ENCODE data around the gene ZNF532.
"Not testable (repeated sequence)": the region's sequence is repeated elsewhere in the genome, so short reads cannot be mapped to it uniquely, and the experiment has no call there.

ZNF532 gene

DNA sequence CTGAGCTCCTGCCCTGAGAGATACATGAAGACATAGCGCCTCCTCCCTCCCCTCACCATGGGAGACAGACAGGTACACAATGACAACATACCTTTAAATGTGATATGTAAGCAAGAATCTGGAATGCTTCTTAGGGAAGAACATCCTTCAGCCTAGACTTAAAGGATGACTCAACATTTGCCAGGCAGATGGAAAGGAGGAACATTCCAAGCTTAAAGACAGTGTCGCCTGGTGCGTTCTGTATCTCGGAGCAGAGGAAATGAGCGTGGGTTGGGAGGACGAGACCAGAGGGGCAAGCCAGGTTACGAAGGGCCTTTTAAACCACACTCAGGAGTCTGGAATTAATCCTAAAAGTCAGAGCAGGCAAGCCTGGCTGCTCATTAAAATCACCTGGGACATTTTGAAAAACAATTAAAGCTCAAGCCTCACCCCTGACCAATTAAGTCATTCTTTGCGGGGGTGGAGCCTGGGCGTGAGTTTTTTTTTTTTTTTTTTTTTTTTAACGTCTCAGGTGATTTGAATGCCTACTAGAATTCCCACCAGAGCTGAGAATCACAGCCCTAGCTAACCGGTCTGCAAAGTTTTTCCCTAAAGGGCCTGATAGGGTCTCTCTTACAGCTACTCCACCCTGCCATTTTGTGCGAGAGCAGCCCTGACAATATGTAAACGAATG, 143.8 kb downstream of the ZNF532 start:
- no peak for DNase-seq (ENCODE audit: low spot score)

- DNase-seq (ENCODE audit: low spot score), result no peak
Measured at GRCh38 chr18:59009846-59010245, 145.2 kb downstream of the ZNF532 start.

- no peak for DNase-seq (ENCODE audit: low spot score)
Measured at GRCh38 chr18:59011289-59011688, 146.6 kb downstream of the ZNF532 start.

DNA sequence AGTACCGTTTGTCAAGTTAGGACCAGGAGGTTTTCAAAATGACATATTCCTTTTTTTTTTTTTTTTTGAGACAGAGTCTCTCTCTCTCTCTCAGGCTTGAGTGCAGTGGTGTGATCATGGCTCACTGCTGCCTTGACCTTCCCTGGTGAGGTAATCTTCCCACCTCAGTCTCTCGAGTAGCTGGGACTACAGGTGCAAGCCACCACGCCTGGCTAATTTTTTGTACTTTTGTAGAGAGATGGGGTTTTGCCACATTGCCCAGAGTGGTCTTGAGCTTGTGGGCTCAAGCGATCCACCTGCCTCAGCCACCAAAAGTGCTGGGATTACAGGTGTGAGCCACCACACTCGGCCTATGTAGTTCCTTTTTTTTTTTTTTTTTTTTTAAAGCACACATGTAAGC, 147.1 kb downstream of the ZNF532 start:
- DNase-seq (ENCODE audit: low spot score), result no peak

GRCh38 chr18:59012815-59013705, 148.4 kb downstream of the ZNF532 start:
- DNase-seq (ENCODE audit: low spot score), result no peak

- no peak for DNase-seq (ENCODE audit: low spot score)
Measured at GRCh38 chr18:59013744-59014143, 149.1 kb downstream of the ZNF532 start.

DNA sequence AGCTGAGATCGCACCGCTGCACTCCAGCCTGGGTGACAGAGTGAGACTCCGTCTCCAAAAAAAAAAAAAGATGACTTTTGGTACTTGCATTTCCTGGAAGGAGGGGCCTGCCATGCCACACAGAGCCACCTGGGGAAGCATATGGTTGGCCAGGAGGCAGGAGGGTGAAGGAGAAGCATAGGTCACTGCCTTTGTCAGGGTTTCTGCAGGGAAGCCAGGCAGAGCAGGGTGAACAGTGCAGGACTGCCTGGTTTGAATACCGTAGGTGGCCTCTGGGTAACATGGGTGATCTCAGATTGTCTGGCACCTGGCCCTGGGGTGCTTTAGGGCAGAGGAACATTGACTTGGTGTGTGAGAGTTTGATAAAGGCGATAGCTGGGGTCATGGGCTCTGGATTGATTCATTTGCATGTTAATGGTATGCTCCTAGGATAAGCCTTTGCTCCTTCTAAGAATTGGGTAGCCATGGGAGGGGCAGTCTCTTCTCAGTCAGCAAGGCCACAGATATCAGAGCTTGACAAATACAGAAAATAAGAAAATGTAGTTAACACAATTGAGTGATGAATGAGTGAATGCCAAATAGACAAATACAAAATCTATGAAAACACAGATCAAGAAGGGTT, 151.0 kb downstream of the ZNF532 start:
- DNase-seq (ENCODE audit: low spot score), result no peak

DNA sequence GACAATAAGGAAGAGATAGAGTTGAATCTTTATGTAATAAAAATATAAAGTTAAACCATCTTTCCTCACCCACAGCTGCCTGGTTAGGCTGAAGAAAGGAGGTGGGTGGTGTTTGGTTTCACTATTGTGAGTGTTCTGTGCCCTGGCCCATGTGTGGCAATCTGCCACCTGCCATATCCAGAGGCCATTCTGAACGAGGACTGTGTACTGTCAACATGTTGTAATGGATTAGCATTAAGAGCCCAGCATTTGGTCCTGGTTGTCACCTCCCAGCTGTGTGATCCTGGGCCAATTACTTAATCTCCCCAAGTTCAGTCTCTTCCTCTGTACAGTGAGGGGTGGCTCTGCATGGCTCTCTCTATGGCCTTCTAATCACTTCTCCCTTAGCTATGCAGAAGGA, 156.8 kb downstream of the ZNF532 start:
- DNase-seq (ENCODE audit: low spot score), result no peak

GRCh38 chr18:59022167-59022945, 157.7 kb downstream of the ZNF532 start:
- no peak for DNase-seq (ENCODE audit: low spot score)

DNA sequence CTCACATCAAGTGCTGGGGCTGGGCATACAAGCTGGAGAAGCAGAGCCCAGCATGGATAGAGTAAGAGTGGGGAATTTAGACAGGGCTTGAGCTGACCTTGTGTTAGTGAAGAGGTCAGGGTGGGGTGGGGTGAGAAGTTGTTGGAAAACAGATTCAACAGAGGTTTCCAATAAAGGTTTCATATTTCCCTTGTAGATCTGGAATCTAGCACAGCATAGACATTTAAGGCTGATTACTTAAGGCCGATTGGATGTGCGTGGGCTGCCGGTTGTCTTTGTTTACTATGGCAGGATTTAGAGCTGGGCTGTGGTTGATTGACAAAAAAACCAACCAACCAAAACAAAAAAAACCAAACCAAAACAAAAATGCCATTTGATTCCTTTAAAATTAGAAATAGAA, 160.2 kb downstream of the ZNF532 start:
- no peak for DNase-seq (ENCODE audit: low spot score)

DNA sequence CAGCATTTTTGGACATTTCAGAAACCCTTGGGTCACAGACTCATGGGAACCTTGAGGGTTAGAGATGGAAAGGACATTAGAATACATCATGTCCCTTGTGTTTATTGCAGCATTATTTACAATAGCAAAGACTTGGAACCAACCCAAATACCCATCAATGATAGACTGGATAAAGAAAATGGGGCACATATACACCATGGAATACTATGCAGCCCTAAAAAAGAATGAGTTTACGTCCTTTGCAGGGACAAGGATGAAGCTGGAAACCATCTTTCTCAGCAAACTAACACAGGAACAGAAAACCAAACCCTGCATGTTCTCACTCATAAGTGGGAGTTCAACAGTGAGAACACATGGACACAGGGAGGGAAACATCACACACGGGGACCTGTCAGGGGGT, 160.9 kb downstream of the ZNF532 start:
- DNase-seq (ENCODE audit: low spot score), result not testable (repeated sequence)

- no peak for DNase-seq (ENCODE audit: low spot score)
Measured at GRCh38 chr18:59026364-59026763, 161.7 kb downstream of the ZNF532 start.

DNA sequence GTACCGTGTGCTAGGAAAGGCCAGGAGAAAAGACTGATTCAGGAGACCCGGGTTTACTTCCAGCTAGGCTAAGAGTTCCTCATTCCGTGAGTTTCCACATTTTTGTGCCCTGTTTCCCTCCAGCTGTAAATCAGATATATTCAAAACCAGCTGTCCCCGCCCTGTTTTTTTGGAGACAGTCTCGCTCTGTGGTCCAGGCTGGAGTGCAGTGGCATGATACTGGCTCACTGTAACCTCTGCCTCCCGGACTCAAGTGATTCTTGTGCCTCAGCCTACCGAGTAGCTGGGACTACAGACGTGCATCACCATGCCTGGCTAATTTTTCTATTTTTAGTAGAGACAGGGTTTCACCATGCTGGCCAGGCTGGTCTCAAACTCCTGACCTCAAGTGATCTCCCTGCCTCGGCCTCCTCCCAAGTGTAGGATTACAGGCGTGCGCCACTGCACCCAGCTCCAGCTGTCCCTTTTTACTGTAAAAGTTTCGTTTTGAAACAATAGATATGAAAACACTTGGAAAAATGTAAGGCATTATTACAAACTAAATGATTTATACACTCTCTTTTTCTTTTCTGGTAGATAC, 162.2 kb downstream of the ZNF532 start:
- DNase-seq (ENCODE audit: low spot score), result no peak

GRCh38 chr18:59029663-59030429, 165.2 kb downstream of the ZNF532 start:
- DNase-seq (ENCODE audit: low spot score), result no peak

- DNase-seq (ENCODE audit: low spot score), result no peak
Measured at GRCh38 chr18:59032308-59032707, 167.6 kb downstream of the ZNF532 start.

DNA sequence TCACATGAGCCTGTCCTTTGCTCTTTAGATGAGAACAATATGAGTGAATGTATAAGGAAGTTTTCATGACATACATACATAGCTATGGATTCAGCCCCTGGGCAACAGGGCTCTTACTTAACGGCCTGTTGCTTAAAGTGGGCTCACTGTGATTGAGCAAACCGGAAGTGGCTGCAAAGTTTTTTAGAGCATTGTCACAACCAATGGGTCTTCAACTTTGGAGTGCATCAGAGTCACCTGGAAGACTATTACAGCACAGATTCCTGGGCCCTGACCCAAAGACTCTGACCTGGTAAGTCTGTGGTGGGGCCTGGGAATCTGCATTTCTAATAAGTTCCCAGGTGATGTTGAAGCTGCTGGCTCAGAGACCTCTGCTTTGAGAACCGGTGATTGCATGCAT, 168.7 kb downstream of the ZNF532 start:
- DNase-seq (ENCODE audit: low spot score), result no peak

DNA sequence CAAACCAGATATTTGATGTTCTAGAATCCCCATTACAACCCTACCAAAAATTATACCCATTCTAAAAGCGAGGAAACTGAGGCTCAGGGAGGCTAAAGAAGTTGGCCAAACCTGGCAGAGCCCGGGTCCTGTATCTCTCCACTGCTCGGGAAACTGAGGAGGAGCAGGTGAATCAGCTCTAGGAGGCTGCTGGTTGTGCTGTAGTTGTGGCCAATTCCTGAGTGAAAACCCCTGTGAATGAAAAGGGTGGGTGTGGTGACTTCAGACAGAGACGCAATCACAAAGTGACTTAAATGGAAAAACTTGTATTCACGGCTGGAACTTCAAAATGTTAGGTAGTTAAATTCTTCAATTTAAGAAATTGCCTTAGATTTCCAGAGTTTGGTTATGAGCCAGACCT, 169.3 kb downstream of the ZNF532 start:
- DNase-seq (ENCODE audit: low spot score), result no peak

- DNase-seq (ENCODE audit: low spot score), result no peak
Measured at GRCh38 chr18:59035591-59035990, 170.9 kb downstream of the ZNF532 start.

Data from hematopoietic multipotent progenitor cell treated with erythropoietin and hydrocortisone succinate and interleukin-3 and kit ligand, for 15 days (in vitro differentiated cells).